Endothelial cell of umbilical vein (primary cell): ENCODE results near the gene ARL5B. TPM values are rescaled to one million over a fixed set of nuclear protein-coding genes. Genes with fewer than 3 reads are reported as not detected.

Experiments
- BruUV-seq: library from RNA; stranded (reverse); fragments of 400-500 nt; replicated peaks from 2 replicates; lab custom pipeline; 2021; lab: Mats Ljungman, UMichigan
- CTCF ChIA-PET: fragments of 300-600, 350-600 bp; sonication (Branson Sonifier 250); formaldehyde crosslinking; loops from one replicate; lab custom pipeline; 2021; ENCODE audit warnings: antibody characterized with exemption, inconsistent platforms; lab: Charles Lee
- POLR2A ChIA-PET: fragments of 300-600, 350-600 bp; sonication (Branson Sonifier 250); formaldehyde crosslinking; loops from one replicate; lab custom pipeline; 2021; ENCODE audit warnings: antibody characterized with exemption, inconsistent platforms; lab: Charles Lee
- DNase-seq: peaks from one replicate; pipeline ENCODE4 v3.0.0-alpha.2; 2011; ENCODE audit warnings: low read depth, low spot score
- FAIRE-seq: peaks from 2 replicates; lab custom pipeline; 2011; peaks lifted over from hg19 to GRCh38; lab: Jason Lieb, UNC
- H2AFZ ChIP-seq: 2 replicates; pipeline ENCODE4 v1.6.0; 2012; ENCODE audit warnings: low read depth, low read length, control low read depth, inconsistent platforms
- H3K27ac ChIP-seq: 2 replicates; pipeline ENCODE4 v1.5.1; 2011; ENCODE audit warnings: low read depth, mild to moderate bottlenecking, control low read depth, low read length, moderate library complexity; ENCODE audit not compliant: insufficient read depth
- H3K27me3 ChIP-seq, 2 experiments: 2 replicates each; pipeline versions ENCODE4 v1.6.0 to v1.6.1; 2011; ENCODE audit warnings: low read length in 2 of 2, mixed read lengths in 1 of 2; ENCODE audit not compliant: control insufficient read depth in 2 of 2, insufficient read depth in 2 of 2
- H3K36me3 ChIP-seq, 2 experiments: 2 replicates in 1 of 2; 3 replicates in 1 of 2; pipeline ENCODE4 v1.5.1; 2011; ENCODE audit warnings: low read length in 2 of 2, mild to moderate bottlenecking in 1 of 2, moderate library complexity in 1 of 2; ENCODE audit not compliant: control insufficient read depth in 2 of 2, insufficient read depth in 2 of 2; ENCODE audit errors: extremely low read depth in 1 of 2
- H3K4me1 ChIP-seq: 3 replicates; pipeline ENCODE4 v1.5.1; 2011; ENCODE audit warnings: mild to moderate bottlenecking, low read length; ENCODE audit not compliant: control insufficient read depth, insufficient read depth; ENCODE audit errors: extremely low read depth
- H3K4me2 ChIP-seq: 2 replicates; pipeline ENCODE4 v1.6.1; 2011; ENCODE audit warnings: low read length, control low read depth, mixed read lengths; ENCODE audit not compliant: insufficient read depth
- H3K4me3 ChIP-seq, 3 experiments: fragments of 200-600 bp in 1 of 3; sonication (generic), shearing (Covaris generic) in 1 of 3; replicated peaks in 1 of 3; 2 replicates each; pipeline ENCODE4 v1.5.1; 2011 to 2016; ENCODE audit warnings: control low read depth in 3 of 3, low read length in 3 of 3, mild to moderate bottlenecking in 2 of 3, inconsistent platforms in 1 of 3, low read depth in 1 of 3, moderate library complexity in 1 of 3; ENCODE audit not compliant: insufficient read depth in 1 of 3
- H3K79me2 ChIP-seq: 2 replicates; pipeline ENCODE4 v1.6.0; 2012; ENCODE audit warnings: low read length, inconsistent platforms; ENCODE audit not compliant: control insufficient read depth, insufficient read depth
- H3K9ac ChIP-seq: replicated peaks from 2 replicates; pipeline ENCODE3; 2011; ENCODE audit warnings: low read length, control low read depth; ENCODE audit not compliant: insufficient read depth; ENCODE audit errors: extremely low read depth
- H3K9me1 ChIP-seq: replicated peaks from 3 replicates; pipeline ENCODE4 v1.6.0; 2011; ENCODE audit warnings: mild to moderate bottlenecking, low read length; ENCODE audit not compliant: control insufficient read depth, insufficient read depth; ENCODE audit errors: extremely low read depth
- H3K9me3 ChIP-seq: replicated peaks from 2 replicates; pipeline ENCODE4 v1.5.1; 2012; ENCODE audit warnings: low read length, inconsistent platforms; ENCODE audit not compliant: control insufficient read depth, insufficient read depth
- H4K20me1 ChIP-seq: replicated peaks from 2 replicates; pipeline ENCODE3; 2011; ENCODE audit warnings: mild to moderate bottlenecking, low read length; ENCODE audit not compliant: control insufficient read depth, insufficient read depth; ENCODE audit errors: extremely low read depth
- CTCF ChIP-seq, 2 donors: IDR thresholded peaks; 1 replicate in 1 of 2; 2 replicates in 1 of 2; pipeline ENCODE4 v1.5.1; 2011; ENCODE audit warnings: low read length in 2 of 2, mild to moderate bottlenecking in 2 of 2, moderate library complexity in 2 of 2, control low read depth in 1 of 2, inconsistent platforms in 1 of 2, low read depth in 1 of 2; ENCODE audit not compliant: insufficient read depth in 1 of 2; ENCODE audit errors: extremely low read depth in 1 of 2
- EZH2 ChIP-seq: IDR thresholded peaks from 2 replicates; pipeline ENCODE4 v1.6.1; 2012; ENCODE audit warnings: borderline replicate concordance, low read depth, mild to moderate bottlenecking, moderate library complexity, low read length, inconsistent platforms; ENCODE audit not compliant: severe bottlenecking
- FOS ChIP-seq: IDR thresholded peaks from 2 replicates; pipeline ENCODE4 v1.6.1; 2011; ENCODE audit warnings: mild to moderate bottlenecking, low read length, moderate library complexity, borderline replicate concordance; ENCODE audit not compliant: insufficient read depth
- GATA2 ChIP-seq: IDR thresholded peaks from 2 replicates; pipeline ENCODE4 v1.7.0; 2011; ENCODE audit warnings: low read depth, mild to moderate bottlenecking, moderate library complexity, mixed read lengths, low read length; ENCODE audit not compliant: insufficient read length, insufficient read depth
- JUN ChIP-seq: IDR thresholded peaks from 2 replicates; pipeline ENCODE4 v1.6.1; 2011; ENCODE audit warnings: borderline replicate concordance, low read depth; ENCODE audit not compliant: insufficient read length, insufficient read depth
- MYC ChIP-seq: IDR thresholded peaks from one replicate; pipeline ENCODE4 v1.6.1; 2011; ENCODE audit warnings: mild to moderate bottlenecking, low read depth, low read length
- POLR2A ChIP-seq: IDR thresholded peaks from 2 replicates; pipeline ENCODE4 v1.6.1; 2012; ENCODE audit warnings: low read depth, mild to moderate bottlenecking, control low read depth, low read length
- POLR2AphosphoS5 ChIP-seq: IDR thresholded peaks from 2 replicates; pipeline ENCODE4 v1.6.1; 2012; ENCODE audit warnings: low read depth, mild to moderate bottlenecking, control low read depth, low read length, moderate library complexity; ENCODE audit not compliant: insufficient read depth
- dilution Hi-C: fragments of 300-500 bp; cut with MboI; formaldehyde crosslinking; loops from one replicate; pipeline ENCODE4 v1.15.0; 2019; ENCODE audit warnings: low sequenced_read_pairs; ENCODE audit not compliant: extremely low pct_ligation_motif_present
- intact Hi-C: fragments of 100-400 bp; cut with micrococcal nuclease; formaldehyde crosslinking; loops from one replicate; pipeline ENCODE4 v1.10.0; 2022
- polyA plus RNA-seq, 4 experiments: library from polyadenylated mRNA; depleted of rRNA in 3 of 4; stranded (reverse) in 3 of 4; unstranded in 1 of 4; fragments of >200 nt; gene quantifications; 2 replicates each; pipeline versions ENCODE4 v1.2.1 to v1.2.3, GENCODE V29; 2011 to 2012; ENCODE audit warnings: missing spikeins in 1 of 4
- total RNA-seq: library from RNA; stranded (reverse); gene quantifications from 2 replicates; pipeline ENCODE4 v1.2.3, GENCODE V29; 2021
- TF ChIP-seq, protein P1 (sequence below): IDR thresholded peaks from 2 replicates; pipeline ENCODE4 v1.6.1; 2011; ENCODE audit not compliant: insufficient read depth, insufficient read length

ARL5B gene
- total and polyA plus RNA-seq, 2 donors (not counting 3 experiments of a cell fraction or from before 2014, with no cell fraction given): 5.1 to 19.1 TPM

- H3K4me3 ChIP-seq: no peak overlapping the region
- intact Hi-C loops (no loop called here), dilution Hi-C loops (no loop called here)
- H3K79me2 ChIP-seq: no peaks in the 10 kb centered on the region
- no peak for TF ChIP-seq MYC
- no peak for TF ChIP-seq JUN
- TF ChIP-seq FOS: no peak
- no peak for TF ChIP-seq GATA2
- no peak overlapping the region for H3K9ac ChIP-seq
- no peaks in the 10 kb centered on the region for H3K9me3 ChIP-seq
- FAIRE-seq (no peak), DNase-seq (no peak)
- BruUV-seq: no TSS peak
- no peak overlapping the region for H3K27ac ChIP-seq
- CTCF ChIA-PET: no interaction called here
- no peaks in the 10 kb centered on the region for H3K4me1 ChIP-seq
- H3K9me1 ChIP-seq: no peaks in the 10 kb centered on the region
- no peaks in the 10 kb centered on the region for H3K36me3 ChIP-seq
- POLR2A ChIA-PET: no interaction called here
- no peak overlapping the region for H3K4me2 ChIP-seq
- no peaks in the 10 kb centered on the region for H4K20me1 ChIP-seq
- H3K27me3 ChIP-seq: no peaks in the 10 kb centered on the region
- H2AFZ ChIP-seq: no peak overlapping the region
Observed at GRCh38 chr10:18681971-18682411, 22.8 kb downstream of the ARL5B start.

- FAIRE-seq: no peak
- ChIA-PET CTCF (no interaction called here), POLR2A (no interaction called here)
- no peak overlapping the region for H3K4me3 ChIP-seq
- no peak overlapping the region for H3K4me2 ChIP-seq
- dilution Hi-C loops: no loop called here
- no peaks in the 10 kb centered on the region for H3K36me3 ChIP-seq
- H4K20me1 ChIP-seq: no peaks in the 10 kb centered on the region
- H3K9ac ChIP-seq: no peak overlapping the region
- no peaks in the 10 kb centered on the region for H3K27me3 ChIP-seq
- H3K79me2 ChIP-seq: no peaks in the 10 kb centered on the region
- H3K27ac ChIP-seq: no peak overlapping the region
- no peak for DNase-seq
- no peak overlapping the region for H2AFZ ChIP-seq
- H3K4me1 ChIP-seq: no peaks in the 10 kb centered on the region
- TF ChIP-seq, protein P1, sequence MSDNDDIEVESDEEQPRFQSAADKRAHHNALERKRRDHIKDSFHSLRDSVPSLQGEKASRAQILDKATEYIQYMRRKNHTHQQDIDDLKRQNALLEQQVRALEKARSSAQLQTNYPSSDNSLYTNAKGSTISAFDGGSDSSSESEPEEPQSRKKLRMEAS: no peak
- no peak for TF ChIP-seq EZH2
- TF ChIP-seq POLR2AphosphoS5: no peak
- no peak for TF ChIP-seq GATA2
- no peak for TF ChIP-seq JUN
- no peak for TF ChIP-seq CTCF (IDR thresholded peaks at IDR 0.05; ENCODE audit: extremely low read depth in 1 of 2, insufficient read depth in 1 of 2, low read depth in 1 of 2, low read length in 2 of 2)
- no peak for TF ChIP-seq POLR2A
- no peak for TF ChIP-seq FOS
- TF ChIP-seq MYC: no peak
- H3K9me1 ChIP-seq: no peaks in the 10 kb centered on the region
- H3K9me3 ChIP-seq: no peaks in the 10 kb centered on the region
- no TSS peak for BruUV-seq
- intact Hi-C loops: no loop called here
Observed at GRCh38 chr10:18683427-18683826, 24.2 kb downstream of the ARL5B start.
